GM18519 (cell line): ENCODE data around the gene DTNB.

Experiments used
- ATAC-seq: cut with Tn5 transposase; IDR thresholded peaks from one replicate; pipeline ENCODE4 v1.9.1; 2021; ENCODE audit warnings: mild to moderate bottlenecking, moderate library complexity; ENCODE audit not compliant: unreplicated experiment, low FRiP score

DTNB gene

DNA sequence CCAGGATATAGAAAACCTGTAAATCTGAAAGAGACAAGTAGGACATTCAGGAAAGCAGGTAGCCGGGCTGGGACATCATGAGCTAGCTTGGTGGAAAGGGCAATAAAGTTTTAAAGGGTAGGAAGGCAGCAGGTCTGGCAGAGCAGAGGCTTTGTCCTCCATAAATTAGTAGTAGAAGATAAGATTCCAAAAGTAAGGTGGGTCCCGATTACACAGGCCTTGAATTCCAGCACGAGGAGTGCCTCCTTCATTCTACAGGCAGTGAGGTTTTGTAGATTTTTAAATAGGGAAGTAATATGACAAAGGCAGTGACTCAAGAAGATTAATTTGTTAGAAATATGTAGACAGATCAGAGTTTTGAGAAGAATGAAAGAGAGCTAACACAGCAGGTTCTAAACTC, 160.7 kb downstream of the DTNB start:
- no peak for ATAC-seq

DNA sequence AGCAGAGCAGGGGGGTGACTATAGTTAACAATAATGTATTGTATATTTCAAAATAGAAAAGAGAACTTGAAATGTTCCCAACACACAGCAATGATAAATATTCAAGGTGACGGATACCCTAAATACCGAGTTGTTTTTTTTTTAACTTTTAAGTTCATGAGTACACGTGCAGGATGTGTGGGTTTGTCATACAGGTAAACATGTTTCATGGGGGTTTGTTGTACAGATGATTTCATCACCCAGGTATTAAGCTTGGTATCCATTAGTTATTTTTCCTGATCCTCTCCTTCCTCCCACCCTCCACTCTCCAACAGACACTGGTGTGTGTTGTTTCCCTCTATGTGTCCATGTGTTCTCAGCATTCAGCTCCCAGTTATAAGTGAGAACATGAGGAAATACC, 167.2 kb downstream of the DTNB start:
- no peak for ATAC-seq

DNA sequence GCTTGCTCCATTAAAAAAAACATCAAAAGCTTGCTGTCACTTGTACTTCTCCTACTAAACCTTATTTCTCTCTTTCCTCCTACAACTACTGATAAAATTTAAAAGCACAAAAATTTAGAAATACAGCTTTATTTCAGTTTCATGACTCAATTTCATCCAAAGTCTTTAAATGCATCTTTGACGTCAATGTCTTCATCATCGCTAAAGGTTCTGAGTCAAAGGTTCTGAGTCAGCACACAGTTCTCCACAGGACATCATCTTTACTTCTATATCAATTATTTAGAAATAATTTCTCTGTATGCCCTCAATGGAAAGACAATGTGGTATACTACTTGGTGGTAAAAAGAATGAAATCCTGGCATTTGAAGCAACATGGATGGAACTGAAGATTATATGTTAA, 167.8 kb downstream of the DTNB start:
- no peak for ATAC-seq

DNA sequence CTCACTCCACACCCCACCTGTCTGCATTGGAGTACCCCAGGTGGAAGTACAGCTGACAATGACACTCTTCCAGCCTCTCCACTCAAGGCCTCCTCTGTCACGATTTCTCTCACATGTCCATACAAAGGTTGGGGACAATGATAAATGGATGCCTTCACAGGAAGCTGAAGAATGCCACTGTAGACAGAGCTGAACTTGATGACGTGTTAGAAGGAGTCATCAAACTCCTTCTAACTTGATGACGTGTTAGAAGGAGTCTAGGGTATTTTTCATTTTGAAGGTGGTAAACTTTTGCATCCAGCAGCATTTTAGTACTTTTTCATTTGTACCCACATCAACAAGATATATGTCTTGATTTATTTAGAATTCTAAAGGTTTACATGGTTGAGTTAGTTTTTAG, 168.2 kb downstream of the DTNB start:
- no peak for ATAC-seq

DNA sequence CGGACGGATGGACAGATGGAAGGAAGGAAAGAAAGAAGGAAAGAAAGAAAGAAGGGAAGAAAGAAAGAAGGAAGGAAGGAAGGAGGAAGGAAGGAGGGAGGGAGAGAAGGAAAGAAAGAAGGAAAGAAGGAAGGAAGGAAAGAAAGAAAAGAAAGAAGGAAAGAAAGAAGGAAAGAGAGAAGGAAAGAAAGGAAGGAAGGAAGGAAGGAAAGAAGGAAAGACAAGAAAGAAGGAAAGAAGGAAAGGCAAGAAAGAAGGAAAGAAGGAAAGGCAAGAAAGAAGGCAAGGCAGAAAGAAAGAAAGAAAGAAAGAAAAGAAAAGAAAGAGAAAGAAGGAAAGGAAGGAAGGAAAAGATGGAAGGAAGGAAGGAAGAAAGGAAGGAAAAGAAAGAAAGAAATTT, 169.1 kb downstream of the DTNB start:
- no peak for ATAC-seq

DNA sequence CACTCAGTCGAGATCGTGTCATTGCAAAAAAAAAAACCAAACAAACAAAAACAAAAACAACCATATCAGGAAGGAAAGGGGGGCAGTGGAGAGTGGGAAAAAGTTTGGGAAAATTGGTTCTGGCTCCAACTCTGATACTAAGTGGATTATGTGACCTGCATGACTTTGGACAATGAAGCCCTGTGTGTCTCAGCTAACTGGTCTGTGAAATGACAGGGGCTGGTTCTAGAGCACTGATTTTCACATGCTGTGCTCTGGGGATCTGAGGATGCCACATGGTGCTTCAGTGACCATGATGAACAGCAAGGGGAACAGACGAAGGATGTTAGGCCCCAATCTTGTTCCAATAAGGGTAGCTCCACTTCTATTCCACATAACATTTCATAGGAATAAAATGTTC, 174.2 kb downstream of the DTNB start:
- ATAC-seq = no peak

DNA sequence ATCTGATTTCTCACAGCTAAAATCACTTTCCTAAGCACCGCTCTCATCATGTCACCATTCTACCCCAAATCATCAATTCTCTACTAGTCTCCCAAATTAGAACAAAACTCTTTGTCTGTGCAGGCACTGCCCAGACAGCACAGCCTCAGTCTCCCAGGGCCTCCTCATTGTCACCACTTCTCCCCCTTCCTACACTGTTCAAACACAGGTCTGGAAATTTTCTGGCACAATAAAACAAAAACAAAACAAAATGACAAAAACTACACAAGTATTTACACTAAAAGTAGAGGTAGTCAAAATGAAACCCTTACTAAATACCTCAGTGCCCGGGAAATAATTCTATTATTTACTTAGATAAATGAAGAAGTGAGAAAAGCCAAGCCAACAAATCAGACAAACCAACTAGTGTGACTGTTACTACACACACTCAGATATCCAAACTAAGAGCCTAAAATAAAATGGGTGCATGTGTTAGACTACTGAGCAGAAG, 175.4 kb downstream of the DTNB start:
- no peak for ATAC-seq

DNA sequence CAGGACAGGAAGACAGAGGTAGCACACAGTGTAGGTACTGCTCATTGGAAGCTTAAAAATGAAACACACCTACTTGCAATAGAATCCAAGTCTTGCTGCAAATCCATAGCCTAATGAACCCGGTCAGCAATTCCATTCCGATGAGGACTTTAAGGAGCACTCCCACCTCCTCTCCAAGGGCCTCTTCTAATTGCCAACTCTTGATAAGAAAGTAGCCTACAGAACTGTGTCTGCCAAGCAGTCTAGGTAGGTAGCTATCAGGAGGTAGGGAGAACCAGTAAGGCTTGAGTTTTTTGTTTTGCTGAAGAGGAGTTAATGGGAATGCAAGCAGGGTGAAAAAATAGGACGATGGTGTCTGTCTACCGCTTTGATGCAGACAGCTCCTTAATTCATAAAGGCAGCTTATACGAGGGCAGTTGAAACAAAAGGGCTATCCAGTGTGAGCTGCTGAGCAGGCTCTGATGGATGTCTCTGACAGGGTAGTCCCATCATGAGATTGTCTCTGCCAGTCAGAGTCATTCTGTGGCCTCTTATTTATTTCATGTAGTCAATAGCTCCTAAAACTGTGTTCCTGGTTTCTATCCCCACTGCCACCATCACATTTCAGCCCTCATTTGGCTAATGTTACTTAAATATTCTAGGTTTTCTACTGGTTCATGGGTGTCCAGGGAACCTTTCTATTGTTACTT, 176.0 kb downstream of the DTNB start:
- ATAC-seq = no peak

DNA sequence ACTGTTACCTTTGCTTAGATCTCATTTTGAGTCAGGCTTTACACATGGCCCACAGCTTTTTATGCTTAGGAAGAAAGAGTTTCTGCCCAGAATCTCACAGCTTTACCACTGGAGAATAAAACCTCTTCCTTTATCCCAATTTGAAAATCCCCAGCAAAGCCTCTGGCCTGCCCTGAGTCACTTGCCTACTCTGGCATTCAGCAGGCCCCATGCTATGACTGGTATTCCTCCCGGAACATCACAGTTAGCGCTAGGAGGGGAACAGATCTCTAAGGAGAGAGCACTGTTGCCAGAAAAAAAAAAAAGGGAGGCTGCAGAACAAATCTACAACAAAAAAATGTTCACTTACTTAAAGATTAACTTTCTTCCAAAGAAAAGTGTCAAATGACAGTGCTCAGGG, 178.8 kb downstream of the DTNB start:
- ATAC-seq = no peak

DNA sequence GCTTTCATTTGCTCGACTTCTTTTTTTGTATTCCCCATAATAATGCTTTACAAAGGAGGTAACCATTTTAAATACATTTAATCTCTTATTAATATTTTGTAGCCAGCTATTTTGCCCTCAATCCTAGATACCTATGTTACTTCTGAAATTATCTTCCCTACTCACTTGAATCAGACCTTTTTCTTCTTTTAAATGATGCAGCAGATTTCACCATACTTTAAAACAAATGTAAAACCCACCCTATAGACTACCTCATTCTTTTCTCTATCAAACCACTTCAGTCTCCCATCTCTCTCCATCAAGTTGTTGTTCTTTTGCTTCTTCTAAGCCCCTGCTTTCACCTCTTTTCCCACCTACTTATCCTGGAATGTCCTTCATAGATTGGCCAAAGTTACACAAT, 180.2 kb downstream of the DTNB start:
- ATAC-seq = no peak

DNA sequence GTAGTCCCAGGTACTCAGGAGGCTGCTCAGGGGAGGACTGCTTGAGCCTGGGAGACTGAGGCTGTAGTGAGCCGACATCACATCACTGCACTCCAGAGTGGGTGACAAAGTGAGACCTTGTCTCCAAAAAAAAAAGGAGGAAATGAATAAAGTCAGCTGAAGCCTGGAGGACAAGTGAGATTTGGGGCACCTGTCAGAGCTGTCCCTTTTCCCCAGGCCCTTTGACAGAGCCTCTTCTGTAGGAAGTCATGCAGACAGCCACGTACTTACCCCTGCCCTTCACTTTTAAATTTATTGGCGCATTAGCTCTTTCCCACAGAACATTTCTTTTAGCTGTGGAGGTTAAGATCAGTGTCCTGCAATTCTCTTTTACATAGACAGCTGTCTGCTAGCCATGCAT, 180.7 kb downstream of the DTNB start:
- no peak for ATAC-seq

DNA sequence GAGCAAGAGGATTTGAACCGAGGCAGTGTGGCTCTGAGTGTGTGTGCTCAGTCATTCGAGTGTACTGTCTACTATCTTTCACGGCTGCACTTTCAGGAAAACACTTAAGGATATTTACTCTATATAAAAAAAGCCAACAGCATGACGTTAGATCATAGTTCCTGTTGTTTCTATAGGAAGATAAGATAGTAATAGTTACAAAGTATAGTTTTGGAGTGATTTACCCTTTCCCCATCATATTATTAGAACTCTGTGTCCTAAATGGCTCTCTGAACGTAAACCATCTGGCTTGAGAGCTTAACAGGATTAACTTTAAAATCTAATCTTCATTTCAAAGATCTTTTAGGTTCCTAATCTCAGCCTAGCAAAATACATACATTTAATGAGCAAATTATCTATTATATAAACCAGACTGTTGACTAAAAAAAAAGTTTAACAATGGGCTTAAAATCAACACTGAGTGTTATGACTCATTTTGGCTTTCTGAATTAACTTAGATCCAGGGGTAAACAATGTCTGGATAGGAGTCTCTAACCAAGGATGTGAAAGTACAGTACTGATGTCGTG, 181.3 kb downstream of the DTNB start:
- no peak for ATAC-seq

DNA sequence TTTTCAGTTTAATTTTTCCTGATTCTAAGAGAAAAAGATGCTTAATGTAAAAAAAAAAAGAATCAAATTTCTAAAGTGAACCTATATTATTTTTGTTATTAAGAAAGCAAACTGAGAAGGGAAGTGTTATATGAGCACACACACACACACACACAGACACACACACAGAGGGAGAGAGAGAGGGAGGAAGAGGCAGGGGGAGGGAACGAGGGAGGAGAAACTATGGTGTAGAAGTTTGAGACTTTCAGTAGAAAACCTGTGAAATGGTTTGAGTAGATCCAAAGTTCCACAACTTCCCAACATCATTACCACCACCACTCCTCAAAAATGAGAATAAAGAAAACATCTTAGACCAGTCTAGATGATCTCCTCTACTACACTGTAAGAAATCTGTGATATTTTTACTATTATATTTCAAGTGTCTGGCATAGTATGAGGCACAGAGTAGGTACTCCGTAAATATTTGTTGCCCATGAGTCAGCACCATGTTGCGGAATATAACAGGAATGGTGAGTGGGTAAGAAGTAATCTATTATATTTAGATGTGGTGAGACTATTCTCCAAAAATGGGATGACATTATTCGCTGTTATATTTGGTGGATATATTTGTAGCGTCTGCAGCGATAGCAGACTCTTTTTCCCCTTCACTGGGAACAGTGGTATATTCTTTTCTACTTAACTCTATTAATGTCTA, 182.2 kb downstream of the DTNB start:
- ATAC-seq = no peak

DNA sequence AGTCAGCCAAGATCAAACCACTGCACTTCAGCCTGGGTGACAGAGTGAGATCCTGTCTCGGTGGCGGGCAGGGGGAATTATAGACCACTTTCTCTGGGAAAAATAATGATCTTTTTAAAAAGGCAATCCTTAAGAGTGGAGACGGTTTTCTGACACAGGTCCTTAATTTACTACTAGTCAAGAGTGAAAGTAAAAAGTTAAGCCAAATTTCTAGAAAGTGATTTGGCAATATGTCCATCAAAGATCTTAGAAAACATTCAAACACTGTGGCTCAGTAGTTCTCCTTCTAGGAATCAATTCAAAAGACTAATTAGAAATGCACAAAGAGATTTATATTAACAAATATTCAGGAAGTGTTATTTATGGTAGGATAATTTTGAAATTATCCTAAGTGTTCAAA, 183.2 kb downstream of the DTNB start:
- ATAC-seq = no peak

DNA sequence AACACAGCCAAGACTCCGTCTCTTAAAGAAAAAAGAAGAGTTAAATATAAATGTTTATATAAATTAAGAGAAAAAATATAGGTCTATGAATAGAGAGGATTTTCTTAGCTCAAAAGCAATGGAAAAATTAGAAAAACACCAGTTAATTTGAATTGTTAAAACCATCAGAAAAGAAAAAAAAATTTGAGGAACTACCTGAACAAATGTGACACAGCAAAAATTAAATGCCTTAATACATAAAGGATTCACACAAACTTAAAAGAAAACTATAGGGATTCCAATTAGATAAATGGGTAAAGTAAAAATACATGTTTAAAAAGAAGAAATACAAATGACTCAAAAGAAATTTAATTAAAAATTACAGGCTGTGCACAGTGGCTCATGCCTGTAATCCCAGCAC, 183.7 kb downstream of the DTNB start:
- no peak for ATAC-seq

DNA sequence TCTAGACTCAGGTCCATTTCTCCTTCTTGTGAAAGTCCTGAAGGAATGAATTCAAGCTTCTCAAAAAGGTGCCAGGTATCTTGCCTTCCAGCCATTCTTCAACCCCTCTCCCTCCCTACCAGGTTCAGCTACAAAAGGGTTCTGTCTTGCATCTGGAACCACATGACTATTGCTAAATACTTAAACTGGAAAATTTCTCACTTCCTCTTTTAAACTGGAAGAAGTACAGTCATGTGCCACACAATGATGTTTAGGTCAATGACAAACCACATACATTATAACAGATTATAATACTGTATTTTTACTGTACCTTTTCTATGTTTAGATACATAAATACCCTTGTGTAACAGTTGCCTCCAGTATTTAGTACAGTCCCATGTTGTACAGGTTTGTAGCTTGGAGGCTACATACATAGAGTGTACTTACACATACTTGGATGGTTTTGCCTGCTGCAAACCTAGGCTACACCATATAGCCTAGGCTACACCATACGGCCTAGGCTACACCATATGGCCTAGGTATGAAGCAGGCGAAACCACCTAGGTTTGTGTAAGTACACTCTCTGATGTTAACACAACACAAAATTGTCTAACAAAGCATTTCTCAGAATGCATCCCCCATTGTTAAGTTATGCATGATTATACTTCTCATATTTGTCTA, 189.6 kb downstream of the DTNB start:
- peak; percentile 60 for ATAC-seq

DNA sequence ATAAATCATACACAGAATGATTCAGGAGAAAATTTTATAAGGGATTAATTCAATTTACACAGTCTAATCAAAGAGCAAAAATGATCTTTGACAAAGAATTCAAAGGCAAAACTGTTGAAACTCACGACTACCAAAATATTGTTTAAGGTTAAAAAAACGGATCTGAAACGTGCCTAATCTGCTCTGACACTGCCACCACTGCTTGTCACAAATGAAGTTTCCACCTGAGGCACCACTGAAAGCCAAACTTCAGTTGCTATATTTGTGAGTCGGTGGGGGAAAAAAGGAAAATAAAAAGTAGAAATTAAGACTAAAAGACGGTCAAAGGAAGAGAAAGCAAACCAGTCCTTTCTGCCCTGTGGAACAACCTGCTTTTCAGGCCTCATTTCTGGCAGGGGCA, 191.0 kb downstream of the DTNB start:
- ATAC-seq = no peak

DNA sequence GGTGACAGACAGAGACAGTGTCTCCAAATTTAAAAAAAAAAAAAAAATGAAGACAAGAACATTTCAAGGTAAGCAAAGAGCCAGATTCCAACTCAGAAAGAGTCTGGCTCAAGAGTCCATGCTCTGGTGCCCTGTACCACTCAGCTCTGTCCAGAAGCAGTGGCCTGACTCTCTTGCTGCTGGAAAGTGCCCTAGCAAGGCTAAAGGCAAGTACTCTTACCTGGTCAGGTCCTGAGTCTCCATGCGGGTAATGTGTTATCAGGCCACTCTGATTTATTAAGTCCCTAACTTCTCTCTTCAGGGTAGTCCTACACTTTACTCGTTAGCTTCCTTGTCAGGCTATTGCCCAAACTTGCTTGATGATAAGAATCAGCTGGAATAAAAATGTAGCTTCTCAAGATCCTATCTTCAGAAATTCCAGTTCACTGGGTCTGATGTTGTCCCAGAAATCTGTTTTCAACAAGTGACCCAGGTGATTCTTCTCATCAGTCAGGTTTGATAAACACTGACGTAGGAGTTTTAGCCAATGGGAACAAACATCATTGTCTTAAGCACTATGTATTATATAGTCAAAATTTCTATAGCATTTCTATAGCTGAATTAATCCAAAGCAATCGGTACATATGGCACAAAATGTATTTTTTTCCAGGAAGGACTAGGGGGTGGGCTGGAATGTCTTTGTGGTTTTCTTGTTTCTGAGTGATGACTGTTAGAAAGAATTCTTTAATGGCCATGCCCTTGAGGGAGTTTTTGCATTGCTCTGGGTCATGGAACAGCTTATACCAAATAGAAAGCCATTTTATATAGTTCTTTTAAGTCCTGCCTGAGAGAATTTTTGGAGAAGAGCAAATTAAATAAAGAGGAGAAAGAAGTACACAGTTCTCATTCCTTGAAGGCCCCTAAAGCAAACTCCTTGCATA, 191.7 kb downstream of the DTNB start:
- ATAC-seq = no peak

DNA sequence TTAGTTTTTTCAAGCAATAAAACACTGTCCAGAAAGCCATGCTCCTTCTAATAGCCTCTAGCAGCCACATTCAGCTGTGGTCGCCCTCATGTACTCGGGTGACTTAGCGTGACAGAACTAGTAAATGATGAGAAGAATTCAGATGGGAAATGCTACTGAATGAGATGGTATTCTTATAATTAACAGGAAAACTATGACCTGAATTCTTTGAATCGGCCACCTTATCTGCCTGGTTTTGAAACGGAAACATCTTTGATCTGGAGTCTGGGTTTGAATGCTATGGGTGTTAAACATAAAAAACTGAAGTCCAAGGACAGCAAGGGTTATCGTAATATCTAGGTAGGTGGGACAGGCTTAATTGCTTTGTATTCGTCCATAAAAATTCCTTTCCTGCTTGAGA, 192.8 kb downstream of the DTNB start:
- ATAC-seq = no peak

DNA sequence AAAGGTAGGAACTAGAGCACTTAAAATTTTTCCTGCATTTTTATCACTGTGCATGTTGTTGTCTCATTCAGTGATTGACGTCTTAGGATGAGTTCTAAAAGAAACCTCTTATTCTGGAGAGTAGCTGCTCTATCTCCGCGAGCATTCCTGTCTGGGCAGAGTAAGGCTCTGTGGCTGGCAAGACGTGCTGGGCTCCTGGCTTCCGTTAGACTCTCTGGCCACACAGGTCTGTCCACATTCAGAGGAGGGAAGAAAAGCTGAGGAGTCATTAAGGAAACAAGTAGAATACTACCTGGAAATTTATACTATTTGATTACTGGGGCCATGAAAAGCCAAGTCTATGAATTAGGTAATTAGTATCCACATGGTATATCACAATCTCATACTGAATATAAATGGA, 193.6 kb downstream of the DTNB start:
- ATAC-seq = no peak
